Astrocyte (in vitro differentiated cells and primary cell): Measurements from ENCODE around the gene ZMIZ1.

Source experiments
- CTCF ChIP-seq: IDR thresholded peaks from 2 replicates; pipeline ENCODE4 v1.5.1; 2011; ENCODE audit warnings: low read depth, mild to moderate bottlenecking, inconsistent platforms, low read length, moderate library complexity; ENCODE audit not compliant: insufficient read depth
- EZH2 ChIP-seq: IDR thresholded peaks from 2 replicates; pipeline ENCODE4 v1.6.1; 2012; ENCODE audit warnings: mild to moderate bottlenecking, low read length, inconsistent platforms; ENCODE audit not compliant: insufficient read depth

- no peak for TF ChIP-seq CTCF
- TF ChIP-seq EZH2 = no peak
These were observed 3.3 kb downstream of the ZMIZ1 start for GRCh38 chr10:79072041-79072441.
